Measurements from ENCODE around the gene LRFN5.

Gene LRFN5

GRCh38 chr14:41641690-41642089 is 35.0 kb downstream of the LRFN5 start:
- TF ChIP-seq ZNF521 (tag by site-specific recombination; IDR thresholded peaks at IDR 0.05) (no peak), HOXD13 (CRISPR knock-in tag; IDR thresholded peaks at IDR 0.05; ENCODE audit: borderline replicate concordance) (no peak), TRIM28 (IDR thresholded peaks at IDR 0.05; ENCODE audit: borderline replicate concordance, low read length) (no peak)
- Histone ChIP-seq H3K36me3 (ENCODE audit: control insufficient read depth in 2 of 2, insufficient read depth in 1 of 2, low read length in 2 of 2) (no peaks in the 10 kb centered on the region), H3K4me1 (ENCODE audit: control insufficient read depth, insufficient read depth, low read length) (no peaks in the 10 kb centered on the region), H3K9me3 (ENCODE audit: control insufficient read depth, insufficient read depth, low read depth, low read length) (no peaks in the 10 kb centered on the region), H3K4me3 (ENCODE audit: low read depth, low read length) (no peak overlapping the region), H3K27ac (ENCODE audit: extremely low read depth, low read depth, low read length) (no peak overlapping the region)
- CTCF ChIA-PET, result no interaction called here
- POLR2A ChIA-PET, result no interaction called here

DNA sequence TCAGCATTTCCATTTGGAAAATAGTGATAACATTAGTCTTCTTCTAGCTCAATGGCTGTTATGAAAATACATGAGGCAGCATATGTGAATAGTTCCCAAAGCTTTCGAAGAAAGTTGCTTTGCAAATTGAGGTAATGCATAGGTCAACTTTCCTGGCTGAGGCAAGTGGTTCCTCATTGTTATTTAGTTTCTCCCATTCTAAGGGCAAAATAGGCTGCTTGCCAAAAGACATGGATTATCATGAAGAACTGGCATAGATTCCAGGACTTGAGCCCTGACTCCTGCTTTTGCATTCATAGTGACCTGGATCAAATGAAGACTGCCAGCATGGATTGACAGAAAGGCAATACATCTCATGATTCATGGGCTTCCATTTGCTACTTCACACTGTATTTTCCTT is 35.7 kb downstream of the LRFN5 start:
- TF ChIP-seq ZIC2 (tag by site-specific recombination; IDR thresholded peaks at IDR 0.05), result no peak
- no peak for TF ChIP-seq ZNF211 (tag by site-specific recombination; IDR thresholded peaks at IDR 0.05; ENCODE audit: low read depth)
- TF ChIP-seq, protein P1, sequence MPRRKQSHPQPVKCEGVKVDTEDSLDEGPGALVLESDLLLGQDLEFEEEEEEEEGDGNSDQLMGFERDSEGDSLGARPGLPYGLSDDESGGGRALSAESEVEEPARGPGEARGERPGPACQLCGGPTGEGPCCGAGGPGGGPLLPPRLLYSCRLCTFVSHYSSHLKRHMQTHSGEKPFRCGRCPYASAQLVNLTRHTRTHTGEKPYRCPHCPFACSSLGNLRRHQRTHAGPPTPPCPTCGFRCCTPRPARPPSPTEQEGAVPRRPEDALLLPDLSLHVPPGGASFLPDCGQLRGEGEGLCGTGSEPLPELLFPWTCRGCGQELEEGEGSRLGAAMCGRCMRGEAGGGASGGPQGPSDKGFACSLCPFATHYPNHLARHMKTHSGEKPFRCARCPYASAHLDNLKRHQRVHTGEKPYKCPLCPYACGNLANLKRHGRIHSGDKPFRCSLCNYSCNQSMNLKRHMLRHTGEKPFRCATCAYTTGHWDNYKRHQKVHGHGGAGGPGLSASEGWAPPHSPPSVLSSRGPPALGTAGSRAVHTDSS (tag by site-specific recombination; IDR thresholded peaks at IDR 0.05), result no peak
- TF ChIP-seq ZNF701 (tag by site-specific recombination; IDR thresholded peaks at IDR 0.05), result no peak
- no peak overlapping the region for H3K27ac ChIP-seq (ENCODE audit: extremely low read depth, low read depth, low read length)
- H3K4me3 ChIP-seq (ENCODE audit: low read depth, low read length), result no peak overlapping the region
- POLR2A ChIA-PET, result no interaction called here
- no peaks in the 10 kb centered on the region for H3K4me1 ChIP-seq (ENCODE audit: control insufficient read depth, insufficient read depth, low read length)
- no peaks in the 10 kb centered on the region for H3K9me3 ChIP-seq (ENCODE audit: control insufficient read depth, insufficient read depth, low read depth, low read length)
- no peaks in the 10 kb centered on the region for H3K36me3 ChIP-seq (ENCODE audit: control insufficient read depth in 2 of 2, insufficient read depth in 1 of 2, low read length in 2 of 2)
- CTCF ChIA-PET, result no interaction called here

GRCh38 chr14:41642789-41643188 is 36.1 kb downstream of the LRFN5 start:
- no peaks in the 10 kb centered on the region for H3K36me3 ChIP-seq (ENCODE audit: control insufficient read depth in 2 of 2, insufficient read depth in 1 of 2, low read length in 2 of 2)
- POLR2A ChIA-PET, result no interaction called here
- H3K4me3 ChIP-seq (ENCODE audit: low read depth, low read length), result no peak overlapping the region
- no peaks in the 10 kb centered on the region for H3K9me3 ChIP-seq (ENCODE audit: control insufficient read depth, insufficient read depth, low read depth, low read length)
- no peaks in the 10 kb centered on the region for H3K4me1 ChIP-seq (ENCODE audit: control insufficient read depth, insufficient read depth, low read length)
- CTCF ChIA-PET, result no interaction called here
- H3K27ac ChIP-seq (ENCODE audit: extremely low read depth, low read depth, low read length), result no peak overlapping the region
- TF ChIP-seq, protein P2, sequence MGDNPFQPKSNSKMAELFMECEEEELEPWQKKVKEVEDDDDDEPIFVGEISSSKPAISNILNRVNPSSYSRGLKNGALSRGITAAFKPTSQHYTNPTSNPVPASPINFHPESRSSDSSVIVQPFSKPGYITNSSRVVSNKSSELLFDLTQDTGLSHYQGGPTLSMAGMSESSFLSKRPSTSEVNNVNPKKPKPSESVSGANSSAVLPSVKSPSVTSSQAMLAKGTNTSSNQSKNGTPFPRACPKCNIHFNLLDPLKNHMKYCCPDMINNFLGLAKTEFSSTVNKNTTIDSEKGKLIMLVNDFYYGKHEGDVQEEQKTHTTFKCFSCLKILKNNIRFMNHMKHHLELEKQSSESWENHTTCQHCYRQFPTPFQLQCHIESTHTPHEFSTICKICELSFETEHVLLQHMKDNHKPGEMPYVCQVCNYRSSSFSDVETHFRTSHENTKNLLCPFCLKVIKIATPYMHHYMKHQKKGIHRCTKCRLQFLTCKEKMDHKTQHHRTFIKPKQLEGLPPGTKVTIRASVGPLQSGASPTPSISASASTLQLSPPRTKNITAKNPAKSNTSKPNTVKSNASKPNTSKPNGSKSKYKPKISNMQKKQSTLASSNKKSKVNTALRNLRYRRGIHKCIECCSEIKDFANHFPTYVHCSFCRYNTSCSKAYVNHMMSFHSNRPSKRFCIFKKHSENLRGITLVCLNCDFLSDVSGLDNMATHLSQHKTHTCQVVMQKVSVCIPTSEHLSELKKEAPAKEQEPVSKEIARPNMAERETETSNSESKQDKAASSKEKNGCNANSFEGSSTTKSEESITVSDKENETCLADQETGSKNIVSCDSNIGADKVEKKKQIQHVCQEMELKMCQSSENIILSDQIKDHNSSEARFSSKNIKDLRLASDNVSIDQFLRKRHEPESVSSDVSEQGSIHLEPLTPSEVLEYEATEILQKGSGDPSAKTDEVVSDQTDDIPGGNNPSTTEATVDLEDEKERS (tag by site-specific recombination; IDR thresholded peaks at IDR 0.05), result no peak
- TF ChIP-seq AEBP2 (tag by site-specific recombination; IDR thresholded peaks at IDR 0.05; ENCODE audit: borderline replicate concordance) (no peak), ZNF248 (tag by site-specific recombination; IDR thresholded peaks at IDR 0.05) (no peak), ZSCAN30 (tag by site-specific recombination; IDR thresholded peaks at IDR 0.05) (no peak), ZBTB7A (tag by site-specific recombination; IDR thresholded peaks at IDR 0.05; ENCODE audit: low read depth) (no peak), ZBTB21 (tag by site-specific recombination; IDR thresholded peaks at IDR 0.05) (no peak), ZNF768 (tag by site-specific recombination; IDR thresholded peaks at IDR 0.05) (no peak), ZNF366 (tag by site-specific recombination; conservative IDR thresholded peaks at IDR 0.05) (no peak), FEZF1 (tag by site-specific recombination; IDR thresholded peaks at IDR 0.05) (no peak), WT1 (tag by site-specific recombination; IDR thresholded peaks at IDR 0.05) (no peak), ZNF76 (tag by site-specific recombination; IDR thresholded peaks at IDR 0.05; ENCODE audit: borderline replicate concordance, low read depth) (no peak)
- TF ChIP-seq, protein P3, sequence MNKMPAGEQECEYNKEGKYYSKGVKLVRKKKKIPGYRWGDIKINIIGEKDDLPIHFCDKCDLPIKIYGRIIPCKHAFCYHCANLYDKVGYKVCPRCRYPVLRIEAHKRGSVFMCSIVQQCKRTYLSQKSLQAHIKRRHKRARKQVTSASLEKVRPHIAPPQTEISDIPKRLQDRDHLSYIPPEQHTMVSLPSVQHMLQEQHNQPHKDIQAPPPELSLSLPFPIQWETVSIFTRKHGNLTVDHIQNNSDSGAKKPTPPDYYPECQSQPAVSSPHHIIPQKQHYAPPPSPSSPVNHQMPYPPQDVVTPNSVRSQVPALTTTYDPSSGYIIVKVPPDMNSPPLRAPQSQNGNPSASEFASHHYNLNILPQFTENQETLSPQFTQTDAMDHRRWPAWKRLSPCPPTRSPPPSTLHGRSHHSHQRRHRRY (tag by site-specific recombination; IDR thresholded peaks at IDR 0.05), result no peak
- TF ChIP-seq, protein P4, sequence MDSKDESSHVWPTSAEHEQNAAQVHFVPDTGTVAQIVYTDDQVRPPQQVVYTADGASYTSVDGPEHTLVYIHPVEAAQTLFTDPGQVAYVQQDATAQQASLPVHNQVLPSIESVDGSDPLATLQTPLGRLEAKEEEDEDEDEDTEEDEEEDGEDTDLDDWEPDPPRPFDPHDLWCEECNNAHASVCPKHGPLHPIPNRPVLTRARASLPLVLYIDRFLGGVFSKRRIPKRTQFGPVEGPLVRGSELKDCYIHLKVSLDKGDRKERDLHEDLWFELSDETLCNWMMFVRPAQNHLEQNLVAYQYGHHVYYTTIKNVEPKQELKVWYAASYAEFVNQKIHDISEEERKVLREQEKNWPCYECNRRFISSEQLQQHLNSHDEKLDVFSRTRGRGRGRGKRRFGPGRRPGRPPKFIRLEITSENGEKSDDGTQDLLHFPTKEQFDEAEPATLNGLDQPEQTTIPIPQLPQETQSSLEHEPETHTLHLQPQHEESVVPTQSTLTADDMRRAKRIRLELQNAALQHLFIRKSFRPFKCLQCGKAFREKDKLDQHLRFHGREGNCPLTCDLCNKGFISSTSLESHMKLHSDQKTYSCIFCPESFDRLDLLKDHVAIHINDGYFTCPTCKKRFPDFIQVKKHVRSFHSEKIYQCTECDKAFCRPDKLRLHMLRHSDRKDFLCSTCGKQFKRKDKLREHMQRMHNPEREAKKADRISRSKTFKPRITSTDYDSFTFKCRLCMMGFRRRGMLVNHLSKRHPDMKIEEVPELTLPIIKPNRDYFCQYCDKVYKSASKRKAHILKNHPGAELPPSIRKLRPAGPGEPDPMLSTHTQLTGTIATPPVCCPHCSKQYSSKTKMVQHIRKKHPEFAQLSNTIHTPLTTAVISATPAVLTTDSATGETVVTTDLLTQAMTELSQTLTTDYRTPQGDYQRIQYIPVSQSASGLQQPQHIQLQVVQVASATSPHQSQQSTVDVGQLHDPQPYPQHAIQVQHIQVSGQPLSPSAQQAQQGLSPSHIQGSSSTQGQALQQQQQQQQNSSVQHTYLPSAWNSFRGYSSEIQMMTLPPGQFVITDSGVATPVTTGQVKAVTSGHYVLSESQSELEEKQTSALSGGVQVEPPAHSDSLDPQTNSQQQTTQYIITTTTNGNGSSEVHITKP (tag by site-specific recombination; IDR thresholded peaks at IDR 0.05), result no peak
- TF ChIP-seq, protein P5, sequence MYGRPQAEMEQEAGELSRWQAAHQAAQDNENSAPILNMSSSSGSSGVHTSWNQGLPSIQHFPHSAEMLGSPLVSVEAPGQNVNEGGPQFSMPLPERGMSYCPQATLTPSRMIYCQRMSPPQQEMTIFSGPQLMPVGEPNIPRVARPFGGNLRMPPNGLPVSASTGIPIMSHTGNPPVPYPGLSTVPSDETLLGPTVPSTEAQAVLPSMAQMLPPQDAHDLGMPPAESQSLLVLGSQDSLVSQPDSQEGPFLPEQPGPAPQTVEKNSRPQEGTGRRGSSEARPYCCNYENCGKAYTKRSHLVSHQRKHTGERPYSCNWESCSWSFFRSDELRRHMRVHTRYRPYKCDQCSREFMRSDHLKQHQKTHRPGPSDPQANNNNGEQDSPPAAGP (tag by site-specific recombination; IDR thresholded peaks at IDR 0.05), result no peak

All from HEK293 (cell line).